HG02571 (cell line): Measurements from ENCODE around the gene RMDN3.

Source experiments
- ATAC-seq: cut with Tn5 transposase; IDR thresholded peaks from one replicate; pipeline ENCODE4 v1.9.1; 2021; ENCODE audit warnings: mild to moderate bottlenecking, moderate library complexity; ENCODE audit not compliant: unreplicated experiment

Gene RMDN3

DNA sequence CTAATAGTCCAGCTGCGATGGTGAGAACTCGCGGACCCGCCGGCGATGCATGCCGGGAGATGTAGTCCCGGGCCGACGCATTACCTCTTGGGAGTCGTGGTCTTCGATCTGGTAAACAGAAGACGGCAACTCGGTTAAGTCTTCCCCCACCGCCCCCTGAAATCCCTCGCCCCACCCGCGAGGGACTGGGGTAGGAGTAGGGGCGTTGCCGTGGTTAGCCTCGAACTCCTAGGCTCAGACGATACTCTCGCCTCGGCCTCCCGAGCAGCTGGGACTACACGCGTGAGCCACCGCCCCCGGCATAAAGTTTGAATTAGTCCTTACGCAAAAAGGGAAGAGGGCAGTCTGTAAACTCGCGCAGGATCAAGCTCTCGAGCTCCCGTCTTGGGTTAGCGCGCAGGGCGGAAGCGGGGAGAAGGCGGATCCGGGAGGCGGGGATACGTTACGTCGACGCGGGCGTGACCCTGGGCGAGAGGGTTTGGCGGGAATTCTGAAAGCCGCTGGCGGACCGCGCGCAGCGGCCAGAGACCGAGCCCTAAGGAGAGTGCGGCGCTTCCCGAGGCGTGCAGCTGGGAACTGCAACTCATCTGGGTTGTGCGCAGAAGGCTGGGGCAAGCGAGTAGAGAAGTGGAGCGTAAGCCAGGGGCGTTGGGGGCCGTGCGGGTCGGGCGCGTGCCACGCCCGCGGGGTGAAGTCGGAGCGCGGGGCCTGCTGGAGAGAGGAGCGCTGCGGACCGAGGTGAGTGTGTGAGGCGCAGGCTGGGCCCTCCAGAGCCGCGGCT lies 60.2 kb downstream of the RMDN3 start, which contains the start of gene RAD51:
TSS of gene RAD51 (plus strand) at position 487 of the 781 bp plus-strand sequence. CDS start 3,585 bp downstream, outside the sequence.
- ATAC-seq: peak; percentile 87

- no peak for ATAC-seq
Observed at GRCh38 chr15:40693904-40694687, 61.0 kb downstream of the RMDN3 start.

GRCh38 chr15:40691737-40692136 lies 63.3 kb downstream of the RMDN3 start:
- no peak for ATAC-seq

GRCh38 chr15:40688932-40689799 lies 65.9 kb downstream of the RMDN3 start:
- ATAC-seq: no peak
